SK-N-SH treated with all-trans-retinoic acid at 6 μM for 48 hours (cell line): ENCODE data around the gene GPR137B.

Source experiments
- ATAC-seq: fragments of 200-7000 bp; cut with Tn5 transposase; 3 replicates; pipeline ENCODE4 v1.9.1; 2020; ENCODE audit warnings: mild to moderate bottlenecking, moderate library complexity
- ARNTL ChIP-seq: fragments of 450-650 bp; formaldehyde crosslinking; IDR thresholded peaks from 2 replicates; pipeline ENCODE4 v1.5.0; 2020; ENCODE audit warnings: low read depth, mild to moderate bottlenecking, moderate library complexity, borderline replicate concordance
- BACH2 ChIP-seq: fragments of 250-450 bp; sonication (Bioruptor Pico); IDR thresholded peaks from 2 replicates; pipeline ENCODE4 v1.9.0; 2021; ENCODE audit warnings: mild to moderate bottlenecking, borderline replicate concordance
- CSRNP3 ChIP-seq: fragments of 250-450 bp; sonication (Bioruptor Pico); IDR thresholded peaks from 2 replicates; pipeline ENCODE4 v1.5.1; 2021; ENCODE audit warnings: mild to moderate bottlenecking, moderate library complexity
- ESRRG ChIP-seq: fragments of 250-450 bp; sonication (Bioruptor Pico); IDR thresholded peaks from 2 replicates; pipeline ENCODE4 v1.6.1; 2021; ENCODE audit warnings: mild to moderate bottlenecking
- GLIS3 ChIP-seq: fragments of 250-450 bp; sonication (Bioruptor Pico); IDR thresholded peaks from 2 replicates; pipeline ENCODE4 v1.5.0; 2020; ENCODE audit warnings: mild to moderate bottlenecking, moderate library complexity
- ISL1 ChIP-seq: fragments of 250-450 bp; sonication (Bioruptor Pico); IDR thresholded peaks from 2 replicates; pipeline ENCODE4 v2.1.2; 2022; ENCODE audit warnings: mild to moderate bottlenecking, moderate library complexity
- OSR1 ChIP-seq: fragments of 250-450 bp; sonication (Bioruptor Pico); IDR thresholded peaks from 2 replicates; pipeline ENCODE4 v1.8.0; 2022; ENCODE audit warnings: moderate library complexity, mild to moderate bottlenecking, inconsistent platforms
- PATZ1 ChIP-seq: fragments of 250-450 bp; sonication (Bioruptor Pico); IDR thresholded peaks from 2 replicates; pipeline ENCODE4 v1.8.0; 2020; ENCODE audit warnings: mild to moderate bottlenecking, moderate library complexity, borderline replicate concordance
- POU6F1 ChIP-seq: fragments of 250-450 bp; sonication (Bioruptor Pico); IDR thresholded peaks from 2 replicates; pipeline ENCODE4 v1.8.0; 2021; ENCODE audit warnings: low read depth, mild to moderate bottlenecking, moderate library complexity, borderline replicate concordance
- PPARA ChIP-seq: fragments of 250-450 bp; sonication (Bioruptor Pico); IDR thresholded peaks from 2 replicates; pipeline ENCODE4 v1.5.0; 2020; ENCODE audit warnings: mild to moderate bottlenecking, borderline replicate concordance
- RARB ChIP-seq: fragments of 250-450 bp; sonication (Bioruptor Pico); IDR thresholded peaks from 2 replicates; pipeline ENCODE4 v1.8.0; 2021; ENCODE audit warnings: mild to moderate bottlenecking, moderate library complexity
- SNAI2 ChIP-seq: fragments of 250-450 bp; sonication (Bioruptor Pico); IDR thresholded peaks from 2 replicates; pipeline ENCODE4 v1.5.0; 2020; ENCODE audit warnings: mild to moderate bottlenecking, moderate library complexity
- TSHZ2 ChIP-seq: fragments of 250-450 bp; sonication (Bioruptor Pico); IDR thresholded peaks from 2 replicates; pipeline ENCODE4 v1.5.0; 2020; ENCODE audit warnings: mild to moderate bottlenecking, moderate library complexity
- ZC3H10 ChIP-seq: fragments of 250-450 bp; sonication (Bioruptor Pico); IDR thresholded peaks from 2 replicates; pipeline ENCODE4 v1.5.1; 2021; ENCODE audit warnings: mild to moderate bottlenecking, moderate library complexity
- ZFP30 ChIP-seq: fragments of 450-650 bp; formaldehyde crosslinking; IDR thresholded peaks from 2 replicates; pipeline ENCODE4 v1.5.0; 2022; ENCODE audit warnings: mild to moderate bottlenecking, moderate library complexity
- ZNF565 ChIP-seq: fragments of 450-650 bp; formaldehyde crosslinking; conservative IDR thresholded peaks from 2 replicates; pipeline ENCODE4 v1.5.0; 2020; ENCODE audit warnings: low read depth, mild to moderate bottlenecking, moderate library complexity
- ZNF70 ChIP-seq: fragments of 450-650 bp; formaldehyde crosslinking; IDR thresholded peaks from 2 replicates; pipeline ENCODE4 v1.5.0; 2020; ENCODE audit warnings: mild to moderate bottlenecking, moderate library complexity
- ZNF8 ChIP-seq: fragments of 450-650 bp; formaldehyde crosslinking; IDR thresholded peaks from 2 replicates; pipeline ENCODE4 v1.5.0; 2020; ENCODE audit warnings: mild to moderate bottlenecking, moderate library complexity

The GPR137B gene

GRCh38 chr1:236207121-236207520 is 64.8 kb downstream of the GPR137B start:
- ATAC-seq = no peak
- no peak for TF ChIP-seq ZC3H10 (CRISPR knock-in tag)
- TF ChIP-seq POU6F1 (CRISPR knock-in tag) = no peak
- TF ChIP-seq ESRRG (CRISPR knock-in tag) = no peak
- no peak for TF ChIP-seq ZFP30 (CRISPR knock-in tag)
- no peak for TF ChIP-seq ARNTL
- no peak for TF ChIP-seq BACH2 (CRISPR knock-in tag)
- TF ChIP-seq, all 23 proteins: peak for 0

GRCh38 chr1:236207569-236207968 is 65.2 kb downstream of the GPR137B start:
- ATAC-seq = no peak

More at GRCh38 chr1:236207569-236207968, 65.2 kb downstream of the GPR137B start:
- TF ChIP-seq RARB (CRISPR knock-in tag) (no peak), SNAI2 (CRISPR knock-in tag) (no peak), GLIS3 (CRISPR knock-in tag) (no peak), ZNF8 (no peak), TSHZ2 (no peak), BACH2 (CRISPR knock-in tag) (no peak), PATZ1 (no peak), ZFP30 (CRISPR knock-in tag) (no peak), POU6F1 (CRISPR knock-in tag) (no peak), ISL1 (CRISPR knock-in tag) (no peak), PPARA (CRISPR knock-in tag) (no peak), CSRNP3 (CRISPR knock-in tag) (no peak), OSR1 (CRISPR knock-in tag) (no peak), ZNF565 (CRISPR knock-in tag) (no peak), ZC3H10 (CRISPR knock-in tag) (no peak), ESRRG (CRISPR knock-in tag) (no peak), ARNTL (no peak), ZNF70 (CRISPR knock-in tag) (no peak)
